ENCODE results near the gene PIK3R2.
A peak's percentile ranks its signal among the peaks of the same experiment; 100 is the strongest.

The PIK3R2 gene

DNA sequence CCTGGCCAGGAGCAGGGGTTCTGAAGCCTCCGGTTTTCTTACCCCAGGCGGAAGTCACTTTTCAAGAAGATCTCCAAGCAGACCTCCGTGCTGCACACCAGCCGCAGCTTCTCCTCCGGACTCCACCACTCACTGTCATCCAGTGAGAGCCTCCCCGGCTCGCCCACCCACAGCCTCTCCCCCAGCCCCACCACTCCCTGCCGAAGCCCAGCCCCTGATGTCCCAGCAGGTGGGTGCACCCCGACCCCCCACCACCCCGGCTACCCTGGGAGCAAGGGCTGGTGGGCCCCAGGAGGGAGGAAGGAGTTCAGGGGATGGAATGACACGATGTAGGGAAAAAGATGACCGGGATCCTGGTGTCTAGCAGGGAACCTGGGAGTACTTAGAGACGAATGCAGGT is 5.6 kb upstream of the PIK3R2 start:
- TF ChIP-seq YY1 (IDR thresholded peaks at IDR 0.05; ENCODE audit: low read depth) (no peak), TAF1 (IDR thresholded peaks at IDR 0.05; ENCODE audit: low read depth) (no peak), EGR1 (IDR thresholded peaks at IDR 0.05) (no peak), NFIC (IDR thresholded peaks at IDR 0.05) (no peak), FOXM1 (IDR thresholded peaks at IDR 0.05; ENCODE audit: borderline replicate concordance, low read depth) (no peak), EP300 (IDR thresholded peaks at IDR 0.05; ENCODE audit: borderline replicate concordance) (no peak), TCF12 (IDR thresholded peaks at IDR 0.05; ENCODE audit: low read depth) (no peak), CREB1 (IDR thresholded peaks at IDR 0.05; ENCODE audit: low read depth) (no peak), ZBTB7A (IDR thresholded peaks at IDR 0.05; ENCODE audit: low read depth) (no peak), TEAD4 (IDR thresholded peaks at IDR 0.05) (no peak), RAD21 (IDR thresholded peaks at IDR 0.05; ENCODE audit: low read depth) (no peak), CEBPB (IDR thresholded peaks at IDR 0.05) (no peak)
- TF ChIP-seq, protein P1, sequence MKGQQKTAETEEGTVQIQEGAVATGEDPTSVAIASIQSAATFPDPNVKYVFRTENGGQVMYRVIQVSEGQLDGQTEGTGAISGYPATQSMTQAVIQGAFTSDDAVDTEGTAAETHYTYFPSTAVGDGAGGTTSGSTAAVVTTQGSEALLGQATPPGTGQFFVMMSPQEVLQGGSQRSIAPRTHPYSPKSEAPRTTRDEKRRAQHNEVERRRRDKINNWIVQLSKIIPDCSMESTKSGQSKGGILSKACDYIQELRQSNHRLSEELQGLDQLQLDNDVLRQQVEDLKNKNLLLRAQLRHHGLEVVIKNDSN (IDR thresholded peaks at IDR 0.05): no peak
- TF ChIP-seq, protein P2, sequence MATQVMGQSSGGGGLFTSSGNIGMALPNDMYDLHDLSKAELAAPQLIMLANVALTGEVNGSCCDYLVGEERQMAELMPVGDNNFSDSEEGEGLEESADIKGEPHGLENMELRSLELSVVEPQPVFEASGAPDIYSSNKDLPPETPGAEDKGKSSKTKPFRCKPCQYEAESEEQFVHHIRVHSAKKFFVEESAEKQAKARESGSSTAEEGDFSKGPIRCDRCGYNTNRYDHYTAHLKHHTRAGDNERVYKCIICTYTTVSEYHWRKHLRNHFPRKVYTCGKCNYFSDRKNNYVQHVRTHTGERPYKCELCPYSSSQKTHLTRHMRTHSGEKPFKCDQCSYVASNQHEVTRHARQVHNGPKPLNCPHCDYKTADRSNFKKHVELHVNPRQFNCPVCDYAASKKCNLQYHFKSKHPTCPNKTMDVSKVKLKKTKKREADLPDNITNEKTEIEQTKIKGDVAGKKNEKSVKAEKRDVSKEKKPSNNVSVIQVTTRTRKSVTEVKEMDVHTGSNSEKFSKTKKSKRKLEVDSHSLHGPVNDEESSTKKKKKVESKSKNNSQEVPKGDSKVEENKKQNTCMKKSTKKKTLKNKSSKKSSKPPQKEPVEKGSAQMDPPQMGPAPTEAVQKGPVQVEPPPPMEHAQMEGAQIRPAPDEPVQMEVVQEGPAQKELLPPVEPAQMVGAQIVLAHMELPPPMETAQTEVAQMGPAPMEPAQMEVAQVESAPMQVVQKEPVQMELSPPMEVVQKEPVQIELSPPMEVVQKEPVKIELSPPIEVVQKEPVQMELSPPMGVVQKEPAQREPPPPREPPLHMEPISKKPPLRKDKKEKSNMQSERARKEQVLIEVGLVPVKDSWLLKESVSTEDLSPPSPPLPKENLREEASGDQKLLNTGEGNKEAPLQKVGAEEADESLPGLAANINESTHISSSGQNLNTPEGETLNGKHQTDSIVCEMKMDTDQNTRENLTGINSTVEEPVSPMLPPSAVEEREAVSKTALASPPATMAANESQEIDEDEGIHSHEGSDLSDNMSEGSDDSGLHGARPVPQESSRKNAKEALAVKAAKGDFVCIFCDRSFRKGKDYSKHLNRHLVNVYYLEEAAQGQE (IDR thresholded peaks at IDR 0.05; ENCODE audit: low read depth): no peak
- TF ChIP-seq, protein P3, sequence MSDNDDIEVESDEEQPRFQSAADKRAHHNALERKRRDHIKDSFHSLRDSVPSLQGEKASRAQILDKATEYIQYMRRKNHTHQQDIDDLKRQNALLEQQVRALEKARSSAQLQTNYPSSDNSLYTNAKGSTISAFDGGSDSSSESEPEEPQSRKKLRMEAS (IDR thresholded peaks at IDR 0.05): no peak

DNA sequence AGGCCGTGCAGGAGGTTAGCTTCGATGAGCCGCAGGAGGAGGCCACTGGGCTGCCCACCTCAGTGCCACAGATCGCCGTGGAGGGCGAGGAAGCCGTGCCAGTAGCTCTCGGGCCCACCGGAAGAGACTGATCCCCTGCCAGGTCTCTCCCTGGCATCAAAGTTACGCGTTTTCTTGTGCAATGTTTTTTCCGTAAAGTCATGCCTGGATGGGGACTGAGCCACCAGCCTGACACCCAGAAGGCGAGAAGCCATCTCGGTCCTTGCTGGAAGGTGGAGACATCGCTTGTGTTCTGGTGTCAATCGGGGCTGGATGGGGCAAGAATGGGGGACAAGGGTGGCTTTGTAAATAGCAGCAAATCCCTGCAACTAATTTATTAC is 3.4 kb upstream of the PIK3R2 start:
- TF ChIP-seq TCF12 (IDR thresholded peaks at IDR 0.05; ENCODE audit: low read depth) (no peak), CREB1 (IDR thresholded peaks at IDR 0.05; ENCODE audit: low read depth) (no peak), FOXM1 (IDR thresholded peaks at IDR 0.05; ENCODE audit: borderline replicate concordance, low read depth) (no peak), TAF1 (IDR thresholded peaks at IDR 0.05; ENCODE audit: low read depth) (no peak), TEAD4 (IDR thresholded peaks at IDR 0.05) (no peak), RAD21 (IDR thresholded peaks at IDR 0.05; ENCODE audit: low read depth) (no peak), EGR1 (IDR thresholded peaks at IDR 0.05) (no peak)
- TF ChIP-seq, protein P3 (IDR thresholded peaks at IDR 0.05): no peak

DNA sequence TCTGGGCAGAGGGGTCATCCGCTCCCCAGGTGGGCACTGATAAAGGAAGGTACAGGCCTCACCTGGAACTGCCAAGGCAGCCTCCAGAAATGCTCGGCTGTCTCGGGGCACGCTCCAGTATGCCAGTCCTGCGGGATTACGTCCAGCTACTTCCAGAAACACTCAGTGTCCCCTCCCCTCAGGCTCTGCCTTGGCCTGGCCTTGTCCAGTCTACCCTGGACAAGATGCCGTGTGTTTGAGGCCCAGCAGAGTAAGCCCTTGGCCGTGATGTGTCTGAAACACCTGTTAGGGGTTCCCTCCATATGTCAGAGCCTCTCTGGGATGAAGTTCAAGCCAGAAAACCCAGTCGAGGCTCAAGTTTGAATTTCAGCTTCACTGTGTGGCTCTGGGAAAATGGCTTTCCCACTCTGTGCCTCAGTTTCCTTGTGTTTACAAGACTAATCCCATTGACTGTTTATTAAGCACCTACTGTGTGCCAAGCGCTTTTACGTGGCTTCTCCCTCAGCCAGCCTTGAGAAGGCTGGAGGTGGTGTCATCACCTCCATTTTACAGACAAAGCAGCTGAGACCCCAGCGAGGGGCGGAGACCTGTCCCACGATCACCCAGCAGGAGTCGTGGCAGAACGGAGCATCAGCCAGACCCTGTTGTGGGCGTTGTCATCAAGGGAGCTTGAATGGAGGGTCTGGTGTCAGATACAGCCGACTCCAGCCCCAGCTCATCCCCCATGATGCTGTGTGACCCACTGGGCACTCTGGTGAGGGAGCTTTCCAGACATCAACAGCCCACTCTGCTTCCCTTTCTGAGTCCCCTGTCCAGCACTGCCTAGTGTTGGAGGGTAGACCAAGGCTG is 2.0 kb upstream of the PIK3R2 start:
- TF ChIP-seq TCF12 (IDR thresholded peaks at IDR 0.05; ENCODE audit: low read depth): no peak
- TF ChIP-seq TAF1 (IDR thresholded peaks at IDR 0.05; ENCODE audit: low read depth): no peak
- TF ChIP-seq RAD21 (IDR thresholded peaks at IDR 0.05; ENCODE audit: low read depth): no peak
- TF ChIP-seq TEAD4 (IDR thresholded peaks at IDR 0.05): no peak
- TF ChIP-seq, protein P2 (IDR thresholded peaks at IDR 0.05; ENCODE audit: low read depth): no peak
- no peak for TF ChIP-seq CREB1 (IDR thresholded peaks at IDR 0.05; ENCODE audit: low read depth)
- no peak for TF ChIP-seq NFIC (IDR thresholded peaks at IDR 0.05)
- TF ChIP-seq, protein P1 (IDR thresholded peaks at IDR 0.05): no peak
- TF ChIP-seq, protein P3 (IDR thresholded peaks at IDR 0.05): no peak
- no peak for TF ChIP-seq YY1 (IDR thresholded peaks at IDR 0.05; ENCODE audit: low read depth)
- TF ChIP-seq FOXM1 (IDR thresholded peaks at IDR 0.05; ENCODE audit: borderline replicate concordance, low read depth): no peak
- no peak for TF ChIP-seq EP300 (IDR thresholded peaks at IDR 0.05; ENCODE audit: borderline replicate concordance)
- TF ChIP-seq CEBPB (IDR thresholded peaks at IDR 0.05): no peak
- TF ChIP-seq EGR1 (IDR thresholded peaks at IDR 0.05): no peak
- TF ChIP-seq ZBTB7A (IDR thresholded peaks at IDR 0.05; ENCODE audit: low read depth): no peak

DNA sequence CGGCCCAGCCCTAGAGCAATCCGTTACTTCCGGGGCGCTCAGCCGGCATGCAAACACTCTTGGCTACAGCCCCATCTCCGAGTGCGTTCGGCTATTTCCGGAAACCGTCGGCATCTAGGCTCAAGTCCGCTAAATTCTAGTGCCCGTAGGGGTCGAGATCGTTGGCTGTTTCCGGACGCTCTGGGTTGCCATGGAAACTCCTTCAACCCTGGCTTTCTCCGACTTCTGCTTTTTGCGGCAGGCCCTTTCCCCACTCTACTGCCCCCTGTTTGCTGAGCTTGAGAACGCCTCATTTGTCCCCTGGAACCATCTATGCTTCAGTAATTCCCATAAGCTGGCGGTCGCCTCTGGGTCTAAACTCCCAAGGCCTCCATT is 534 bp upstream of the PIK3R2 start:
- TF ChIP-seq YY1 (IDR thresholded peaks at IDR 0.05; ENCODE audit: low read depth): peak; percentile 8; the same call in 1 of the 2 replicates
- TF ChIP-seq, protein P3 (IDR thresholded peaks at IDR 0.05): no peak
- peak; percentile 22; the same call in 1 of the 2 replicates for TF ChIP-seq RAD21 (IDR thresholded peaks at IDR 0.05; ENCODE audit: low read depth)
- peak; percentile 38; the same call in 1 of the 2 replicates for TF ChIP-seq TEAD4 (IDR thresholded peaks at IDR 0.05)
- TF ChIP-seq ZBTB7A (IDR thresholded peaks at IDR 0.05; ENCODE audit: low read depth): no peak; the same call in 1 of the 2 replicates

DNA sequence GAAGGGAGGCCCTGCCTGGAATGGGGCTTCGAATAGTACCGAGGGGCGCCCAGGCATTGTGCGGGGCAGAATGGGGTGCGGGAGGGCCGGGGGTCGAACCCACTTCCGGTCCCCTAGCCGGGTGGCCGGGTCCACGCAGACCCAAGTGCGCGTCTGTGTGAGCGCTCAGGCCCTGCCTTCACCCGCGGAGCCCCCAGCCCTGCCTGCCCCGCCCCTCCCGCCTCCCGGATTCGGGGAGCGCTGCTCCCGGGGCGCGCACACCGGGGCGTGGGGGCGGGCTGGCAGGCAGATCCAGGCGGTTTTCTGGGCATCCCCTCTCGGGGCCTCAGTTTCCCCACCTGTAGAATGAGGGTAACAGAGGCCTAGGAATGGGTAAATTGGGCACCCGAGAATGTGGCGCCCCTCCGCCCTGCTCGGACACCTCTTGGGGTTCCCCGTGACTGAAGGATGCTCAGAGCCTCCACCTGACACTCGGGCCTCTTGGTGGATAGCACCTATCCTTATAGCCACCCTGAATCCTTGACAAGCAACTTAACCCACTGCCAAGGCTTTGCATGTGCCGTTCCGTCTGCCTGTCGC is 682 bp downstream of the PIK3R2 start:
- TF ChIP-seq TAF1 (IDR thresholded peaks at IDR 0.05; ENCODE audit: low read depth) (no peak), TCF12 (IDR thresholded peaks at IDR 0.05; ENCODE audit: low read depth) (no peak), CREB1 (IDR thresholded peaks at IDR 0.05; ENCODE audit: low read depth) (no peak), EP300 (IDR thresholded peaks at IDR 0.05; ENCODE audit: borderline replicate concordance) (no peak), YY1 (IDR thresholded peaks at IDR 0.05; ENCODE audit: low read depth) (no peak), FOXM1 (IDR thresholded peaks at IDR 0.05; ENCODE audit: borderline replicate concordance, low read depth) (no peak), TEAD4 (IDR thresholded peaks at IDR 0.05) (no peak), NFIC (IDR thresholded peaks at IDR 0.05) (no peak)
- TF ChIP-seq, protein P2 (IDR thresholded peaks at IDR 0.05; ENCODE audit: low read depth): no peak
- TF ChIP-seq, protein P1 (IDR thresholded peaks at IDR 0.05): no peak
